Measurements from ENCODE around the gene TLCD2.

DNA sequence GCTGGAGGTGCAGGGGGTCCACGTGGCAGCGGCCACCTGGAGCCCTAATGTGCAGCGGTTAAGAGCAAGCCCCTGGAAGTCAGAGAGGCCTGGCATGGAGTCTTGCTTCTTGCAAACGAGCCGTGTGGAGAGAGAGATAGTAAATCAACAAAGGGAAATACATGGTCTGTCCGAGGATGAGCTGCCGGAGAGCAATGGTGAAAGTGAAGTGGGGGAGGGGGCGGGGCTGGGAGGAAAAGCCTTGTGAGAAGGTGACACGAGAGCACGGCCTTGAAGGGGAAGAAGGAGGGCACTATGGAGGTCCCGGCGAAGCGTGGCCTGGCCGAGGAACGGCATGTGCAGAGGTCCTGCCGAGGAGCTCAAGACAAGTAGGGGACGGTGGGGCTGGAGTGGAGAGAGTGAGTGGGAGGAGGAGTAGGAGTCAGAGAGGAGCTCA lies 45.7 kb upstream of the TLCD2 start:
- TF ChIP-seq, protein P1, sequence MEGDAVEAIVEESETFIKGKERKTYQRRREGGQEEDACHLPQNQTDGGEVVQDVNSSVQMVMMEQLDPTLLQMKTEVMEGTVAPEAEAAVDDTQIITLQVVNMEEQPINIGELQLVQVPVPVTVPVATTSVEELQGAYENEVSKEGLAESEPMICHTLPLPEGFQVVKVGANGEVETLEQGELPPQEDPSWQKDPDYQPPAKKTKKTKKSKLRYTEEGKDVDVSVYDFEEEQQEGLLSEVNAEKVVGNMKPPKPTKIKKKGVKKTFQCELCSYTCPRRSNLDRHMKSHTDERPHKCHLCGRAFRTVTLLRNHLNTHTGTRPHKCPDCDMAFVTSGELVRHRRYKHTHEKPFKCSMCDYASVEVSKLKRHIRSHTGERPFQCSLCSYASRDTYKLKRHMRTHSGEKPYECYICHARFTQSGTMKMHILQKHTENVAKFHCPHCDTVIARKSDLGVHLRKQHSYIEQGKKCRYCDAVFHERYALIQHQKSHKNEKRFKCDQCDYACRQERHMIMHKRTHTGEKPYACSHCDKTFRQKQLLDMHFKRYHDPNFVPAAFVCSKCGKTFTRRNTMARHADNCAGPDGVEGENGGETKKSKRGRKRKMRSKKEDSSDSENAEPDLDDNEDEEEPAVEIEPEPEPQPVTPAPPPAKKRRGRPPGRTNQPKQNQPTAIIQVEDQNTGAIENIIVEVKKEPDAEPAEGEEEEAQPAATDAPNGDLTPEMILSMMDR (IDR thresholded peaks at IDR 0.05): no peak
- no peak for TF ChIP-seq POLR2A (IDR thresholded peaks at IDR 0.05)

Data from heart left ventricle (tissue), 13 donors.